Raji (cell line): Measurements from ENCODE around the gene GRHL3.

Source experiments
- POLR2A ChIP-seq: IDR thresholded peaks from 2 replicates; pipeline ENCODE4 v1.6.1; 2011; ENCODE audit warnings: low read depth, low read length, control low read depth; ENCODE audit not compliant: insufficient read depth

GRHL3 gene

GRCh38 chr1:24289937-24290595, 29.1 kb upstream of the GRHL3 start:
- no peak for TF ChIP-seq POLR2A

- TF ChIP-seq POLR2A, result no peak
These were observed 28.1 kb upstream of the GRHL3 start for GRCh38 chr1:24290933-24291487.

- TF ChIP-seq POLR2A, result no peak
These were observed 27.1 kb upstream of the GRHL3 start for GRCh38 chr1:24292103-24292502.

- TF ChIP-seq POLR2A, result no peak
These were observed 26.3 kb upstream of the GRHL3 start for GRCh38 chr1:24292887-24293286.

- no peak for TF ChIP-seq POLR2A
These were observed 25.5 kb upstream of the GRHL3 start for GRCh38 chr1:24293392-24294227.

GRCh38 chr1:24294228-24294672, 24.9 kb upstream of the GRHL3 start:
- no peak for TF ChIP-seq POLR2A

GRCh38 chr1:24294716-24295371, 24.3 kb upstream of the GRHL3 start:
- no peak for TF ChIP-seq POLR2A

GRCh38 chr1:24295535-24295934, 23.6 kb upstream of the GRHL3 start:
- no peak for TF ChIP-seq POLR2A

GRCh38 chr1:24297187-24297851, 21.8 kb upstream of the GRHL3 start:
- no peak for TF ChIP-seq POLR2A

GRCh38 chr1:24297852-24298232, 21.3 kb upstream of the GRHL3 start:
- no peak for TF ChIP-seq POLR2A

GRCh38 chr1:24298606-24299005, 20.6 kb upstream of the GRHL3 start:
- TF ChIP-seq POLR2A, result no peak

GRCh38 chr1:24299901-24300300, 19.3 kb upstream of the GRHL3 start:
- TF ChIP-seq POLR2A, result no peak

GRCh38 chr1:24300971-24301784, 18.0 kb upstream of the GRHL3 start:
- TF ChIP-seq POLR2A, result no peak

GRCh38 chr1:24301785-24302175, 17.4 kb upstream of the GRHL3 start:
- TF ChIP-seq POLR2A, result no peak
